Heart right ventricle (tissue), 16 donors: ENCODE results near the gene CACTIN. TPM values are rescaled to one million over a fixed set of nuclear protein-coding genes. Genes with fewer than 3 reads are reported as not detected.

ENCODE experiments used
- ATAC-seq, 8 donors: fragments of 200-7000 bp; cut with Tn5 transposase; one replicate each; pipeline ENCODE4 v1.9.1; 2020; ENCODE audit warnings: mild to moderate bottlenecking in 8 of 8, moderate library complexity in 8 of 8, moderate number of reproducible peaks in 1 of 8
- DNase-seq, 2 donors: peaks; one replicate each; pipeline ENCODE4 v3.0.0-alpha.2; 2020
- H3K27ac ChIP-seq, 10 donors: fragments of 200-600 bp; sonication (generic) in 2 of 10; one replicate each; pipeline versions ENCODE4 v1.5.0 to v1.8.0; 2020 to 2022; ENCODE audit warnings: mild to moderate bottlenecking in 3 of 10
- H3K27me3 ChIP-seq, 7 donors: fragments of 200-600 bp; one replicate each; pipeline ENCODE4 v1.8.0; 2021 to 2022; ENCODE audit warnings: mild to moderate bottlenecking in 2 of 7
- H3K36me3 ChIP-seq, 9 donors: fragments of 200-600 bp; sonication (generic) in 1 of 9; one replicate each; pipeline versions ENCODE4 v1.5.0 to v1.8.0; 2020 to 2022; ENCODE audit warnings: mild to moderate bottlenecking in 2 of 9
- H3K4me1 ChIP-seq, 9 donors: fragments of 200-600 bp; sonication (generic) in 1 of 9; one replicate each; pipeline versions ENCODE4 v1.5.0 to v1.8.0; 2020 to 2022; ENCODE audit warnings: mild to moderate bottlenecking in 4 of 9
- H3K4me3 ChIP-seq, 10 donors: fragments of 200-600 bp; sonication (generic) in 2 of 10; one replicate each; pipeline versions ENCODE4 v1.5.0 to v1.8.0; 2020 to 2022; ENCODE audit warnings: mild to moderate bottlenecking in 7 of 10, moderate library complexity in 2 of 10
- H3K9me3 ChIP-seq, 11 donors: fragments of 200-600 bp in 10 of 11; sonication (generic) in 2 of 11; one replicate each; pipeline versions ENCODE4 v1.5.0 to v1.8.0; 2013 to 2022; ENCODE audit warnings: mild to moderate bottlenecking in 2 of 11, control low read depth in 1 of 11, moderate library complexity in 1 of 11
- CTCF ChIP-seq, 9 donors: fragments of 200-600 bp; sonication (generic) in 2 of 9; IDR thresholded peaks; one replicate each; pipeline versions ENCODE4 v1.5.0 to v1.8.0; 2021 to 2022; ENCODE audit warnings: antibody characterized with exemption in 9 of 9, mild to moderate bottlenecking in 5 of 9, moderate library complexity in 1 of 9
- WGBS, 2 donors: extraction: QIAGEN DNeasy Blood & Tissue Kit; methylation state at CpG; one replicate each; pipeline ENCODE4 v1.1.7; 2013; ENCODE audit warnings: inconsistent platforms in 1 of 2; 5-methylcytosine and 5-hydroxymethylcytosine counted together
- intact Hi-C, 10 donors: fragments of 100-400 bp; cut with DNase I; formaldehyde crosslinking; loops; one replicate each; pipeline versions ENCODE4 v1.11.1 to v1.14.2; 2022
- polyA plus RNA-seq, 2 donors: library from polyadenylated mRNA; stranded (reverse); fragments of 200-250 nt; gene quantifications; one replicate each; pipeline ENCODE4 v1.2.3, GENCODE V29; 2013
- total RNA-seq, 10 donors: library from RNA; stranded (reverse); fragmentation: NEBNext Ultra II Directional in 3 of 10; extraction: Animal tissue kit (Norgen Biotek cat#: 25700) in 3 of 10; gene quantifications; one replicate each; pipeline versions ENCODE4 v1.2.1 to v1.2.4, GENCODE V29; 2021 to 2023
- donor health status: Arrhythmogenic right ventricular cardiomyopathy.
- donor health status: ischemic (EF 13 %, LVEDD 7.1; RV severe dilation, severe dysfunction).
- donor health status: healthy with polysubstance abuse.
- donor health status: DM: no; HTN: yes; CAD: no.
- donor health status: DM: no; HTN: no; CAD: no.
- donor health status: ischemic (EF 25% LVEDD 6.9; RV normal size, moderate dysfunction).
- donor health status: ischemic (EF 25% LVEDD 5.7; RV mildly dilated, moderate dysfunction).
- donor health status: healthy.
- donor health status: DM: yes; HTN: yes; CAD: no.
- donor health status: Ischemic cardiomyopathy.
- donor health status: ischemic (EF 35%, LVEDD 5.7; RV mildly dilated, moderate dysfunction).
- donor health status: nonischemic (EF 11% LVEDD 7.7; RV severe dilation, severe dysfunction).
- donor health status: DM: yes; HTN: yes; CAD: no.
- donor health status: PGD.
- donor health status: ischemic (EF 29% LVEDD 5.4; RV normal size, mild dysfunction).
- donor health status: nonischemic (EF 23%, LVEDD 6.1; RV moderate dilation, normal function).

Gene CACTIN
- total and polyA plus RNA-seq, 12 donors = 9.7 to 17.6 (median 12.7) TPM

GRCh38 chr19:3618811-3619630 is 7.6 kb downstream of the CACTIN start:
- H3K36me3 ChIP-seq = peaks cover 0 to 84% (median 5%) of the 10 kb centered on the region in 9 donors
- no peaks in the 10 kb centered on the region for H3K9me3 ChIP-seq
- peak in 4 of 9 donors; percentile 6 to 37 (median 19) for TF ChIP-seq CTCF (IDR thresholded peaks at IDR 0.05)
- no peaks in the 10 kb centered on the region for H3K27me3 ChIP-seq
- WGBS, 2 donors = 88 to 90% methylated on average over 31 of the region's 31 CpGs
- peaks cover 0 to 20% (median 14%) of the 10 kb centered on the region in 9 donors for H3K4me1 ChIP-seq
- no peak overlapping the region for H3K27ac ChIP-seq
- peak in 1 of 8 donors; percentile 5 for ATAC-seq
- H3K4me3 ChIP-seq = peak overlapping the region in 1 of 10 donors; percentile 42
- DNase-seq = peak in 1 of 2 donors; percentile 13
- intact Hi-C loops = loop anchor here (1.0 to 10.0 kb wide), 10 partner anchors 32 to 312 kb away; no protein-coding TSS in a partner anchor

DNA sequence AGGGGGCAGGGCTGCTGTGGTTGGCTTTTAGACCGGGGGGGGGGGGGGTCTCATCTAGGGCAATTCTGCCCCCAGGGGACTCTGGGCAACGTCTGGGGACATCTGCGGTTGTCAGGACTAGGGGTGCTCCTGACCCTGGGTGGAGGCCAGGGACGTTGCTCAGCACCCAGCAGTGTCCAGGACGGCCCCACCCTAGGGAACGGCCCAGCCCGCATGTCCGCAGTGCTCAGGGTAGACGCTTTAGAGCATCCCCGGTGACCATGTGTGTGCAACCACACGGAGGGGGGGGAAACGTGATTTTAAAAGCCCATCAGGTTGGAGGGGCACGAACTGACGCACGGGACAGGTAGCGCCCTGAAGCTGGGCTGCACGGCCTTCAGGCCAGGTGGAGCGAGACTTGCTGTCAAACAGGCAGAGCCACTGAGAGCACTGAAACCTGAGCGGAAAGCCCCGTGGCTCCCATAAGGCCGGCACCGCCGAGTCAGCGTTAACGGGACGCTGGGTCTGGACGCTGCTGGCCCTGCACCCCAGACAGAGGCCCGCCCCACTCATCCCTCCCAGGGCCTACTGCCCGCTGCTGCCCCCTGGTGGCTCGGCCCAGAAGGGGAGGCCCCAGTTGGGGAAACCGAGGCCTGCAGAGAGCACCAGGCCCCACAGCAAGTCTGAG is 8.3 kb downstream of the CACTIN start:
- 34 to 46% methylated on average over 31 of the region's 31 CpGs for WGBS, 2 donors
- peak overlapping the region in 8 of 10 donors; percentile 16 to 45 (median 36) for H3K4me3 ChIP-seq

DNA sequence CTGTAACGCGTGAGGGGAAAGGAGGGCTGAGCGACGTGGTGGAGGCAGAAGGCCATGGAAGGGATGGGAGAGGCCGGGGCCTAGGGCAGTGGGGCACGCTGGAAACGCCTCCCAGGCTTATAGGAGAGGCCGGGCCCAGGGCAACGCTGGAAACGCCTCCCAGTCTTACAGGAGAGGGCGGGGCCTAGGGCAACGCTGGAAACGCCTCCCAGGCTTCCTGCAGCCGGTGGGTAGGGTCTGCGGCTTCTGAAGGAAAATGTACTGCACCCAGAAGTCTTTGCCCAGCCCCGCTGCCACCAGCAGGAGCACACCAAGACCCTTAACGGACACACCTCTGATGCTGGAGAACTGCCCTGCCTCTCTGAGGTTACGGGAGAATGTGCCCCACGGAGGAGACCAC is 9.1 kb downstream of the CACTIN start:
- Histone ChIP-seq H3K4me1 (peaks cover 0 to 20% (median 14%) of the 10 kb centered on the region in 9 donors), H3K36me3 (peaks cover 0 to 82% (median 5%) of the 10 kb centered on the region in 9 donors), H3K27me3 (no peaks in the 10 kb centered on the region), H3K4me3 (peak overlapping the region in 7 of 10 donors; percentile 16 to 45 (median 40)), H3K9me3 (no peaks in the 10 kb centered on the region), H3K27ac (peak overlapping the region in 8 of 10 donors; percentile 15 to 74 (median 55))
- intact Hi-C loops = loop anchor here in 9 of 10 donors (5.0 to 10.0 kb wide), 6 partner anchors 35 to 310 kb away; no protein-coding TSS in a partner anchor
- WGBS, 2 donors = 53 to 61% methylated on average over 19 of the region's 19 CpGs
- TF ChIP-seq CTCF (IDR thresholded peaks at IDR 0.05) = no peak
- DNase-seq = peak in 1 of 2 donors; percentile 29
- ATAC-seq = peak in 7 of 8 donors; percentile 7 to 90 (median 67)

More for the DNA sequence above, 8.3 kb downstream of the CACTIN start:
- H3K9me3 ChIP-seq = no peaks in the 10 kb centered on the region
- peak; percentile 88 to 99 (median 96) for TF ChIP-seq CTCF (IDR thresholded peaks at IDR 0.05)
- peak; percentile 64 to 77 for DNase-seq
- peak; percentile 72 to 93 (median 88) for ATAC-seq
- peaks cover 0 to 82% (median 5%) of the 10 kb centered on the region in 9 donors for H3K36me3 ChIP-seq
- no peaks in the 10 kb centered on the region for H3K27me3 ChIP-seq
- intact Hi-C loops = loop anchor here (1.0 to 10.0 kb wide), 10 partner anchors 31 to 311 kb away; no protein-coding TSS in a partner anchor
- peak overlapping the region in 8 of 10 donors; percentile 15 to 74 (median 56) for H3K27ac ChIP-seq
- peaks cover 0 to 20% (median 14%) of the 10 kb centered on the region in 9 donors for H3K4me1 ChIP-seq
